Activated CD4-positive, alpha-beta T cell treated with anti-CD3 and anti-CD28 coated beads, Interleukin-2, amount 50 U/mL, for 48 hours (primary cell): ENCODE measurements around the gene FGD6.
"Not testable (repeated sequence)": the region's sequence is repeated elsewhere in the genome, so short reads cannot be mapped to it uniquely, and the experiment has no call there.

Experiments used
- DNase-seq, 2 experiments: peaks; one replicate each; pipeline ENCODE4 v3.0.0-alpha.2; 2020

FGD6 gene

DNA sequence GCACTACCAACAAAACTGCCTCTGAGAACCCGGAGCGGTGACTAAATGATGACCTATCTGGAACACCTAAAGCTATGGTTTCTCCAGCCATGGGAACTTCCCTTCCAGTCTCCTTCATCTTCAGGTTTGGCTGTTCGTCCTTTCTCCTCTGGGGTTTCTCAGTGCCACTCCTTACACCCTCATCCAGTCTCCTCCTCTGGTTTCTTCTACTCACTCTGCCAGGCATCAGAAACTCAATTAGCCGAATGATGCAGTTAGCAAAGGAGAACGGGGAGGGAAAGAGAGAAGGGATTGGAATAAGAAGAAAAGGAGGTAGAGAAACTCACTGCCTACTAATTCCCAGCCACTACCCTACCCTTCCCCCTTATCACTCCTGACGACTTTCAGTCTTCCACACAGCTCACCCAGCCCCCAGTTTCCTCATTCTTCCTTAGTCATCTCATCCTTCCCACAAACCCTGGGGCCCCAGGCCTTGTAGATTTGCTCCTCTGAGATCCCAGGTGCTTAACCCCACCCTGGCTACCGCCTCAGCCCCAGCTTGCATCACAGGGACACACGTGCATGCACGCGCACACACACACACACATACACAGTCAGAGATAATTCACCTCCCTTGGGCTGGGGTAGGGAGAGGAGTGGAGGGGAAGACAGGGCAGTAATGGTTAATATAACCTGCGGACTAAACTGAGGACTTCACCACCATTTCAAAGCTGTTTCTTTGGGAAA is 13.0 kb downstream of the FGD6 start:
- peak in 1 of 2 experiments; percentile 6 for DNase-seq

DNA sequence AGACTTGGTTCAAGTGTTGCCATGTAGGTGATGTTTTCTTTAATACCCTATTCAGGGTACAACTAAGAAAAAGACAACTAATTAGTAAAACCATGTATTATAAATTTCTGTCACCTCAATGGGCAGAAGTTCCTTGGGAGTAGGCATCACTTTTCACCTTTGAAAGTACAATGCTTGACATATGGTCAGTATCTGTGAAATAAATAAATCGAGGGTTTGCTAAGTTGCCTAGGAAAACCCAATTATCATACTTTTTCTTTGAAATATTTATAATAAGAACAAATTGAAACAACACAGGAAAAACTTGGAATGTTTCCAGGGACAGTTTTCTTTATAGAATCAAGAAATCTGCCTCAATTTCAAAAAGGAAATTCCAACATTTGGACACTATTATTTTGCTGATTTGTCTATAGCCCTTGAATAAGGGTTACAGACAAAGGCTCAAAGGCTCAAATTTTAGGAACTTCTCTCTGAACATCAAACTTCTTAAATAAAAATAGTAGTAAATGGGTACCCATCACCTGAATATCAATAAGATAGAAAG is 13.7 kb downstream of the FGD6 start:
- DNase-seq, result no peak

DNA sequence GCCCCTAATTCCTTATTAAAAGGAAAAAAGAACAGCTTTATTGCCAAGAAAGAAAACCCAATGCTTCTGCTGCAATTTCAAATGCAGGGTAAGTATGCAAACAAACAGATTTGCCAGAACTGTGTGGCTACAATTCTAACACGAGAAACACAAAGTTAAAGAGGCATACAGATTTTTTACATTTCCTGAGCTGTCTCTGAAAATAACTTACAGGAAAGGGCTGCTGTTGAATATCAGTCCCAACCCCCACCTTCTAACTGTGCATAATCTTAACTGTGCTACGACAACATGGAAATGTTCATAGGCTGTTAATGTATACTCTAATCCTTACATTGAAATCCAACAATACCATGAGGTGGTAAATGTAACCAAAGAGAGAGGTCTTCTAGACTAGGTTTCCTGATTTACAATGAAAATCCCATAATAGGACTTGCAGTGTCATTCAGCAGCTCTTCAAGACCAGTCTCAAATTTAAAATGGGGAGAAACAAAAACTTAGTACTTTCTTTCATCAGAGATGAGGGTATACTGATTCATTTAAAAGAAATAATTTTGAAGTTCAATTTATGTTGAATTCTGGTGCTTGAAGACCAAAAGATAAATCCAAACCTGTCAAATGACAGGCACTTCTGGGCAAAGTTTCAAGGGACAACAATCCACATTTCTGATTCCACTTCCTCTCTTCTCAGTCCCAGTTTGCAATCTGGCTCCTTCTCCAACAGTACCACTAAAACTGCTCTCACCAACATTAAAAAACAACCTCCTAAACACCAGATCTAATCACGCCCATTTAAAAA is 14.4 kb downstream of the FGD6 start:
- no peak for DNase-seq

DNA sequence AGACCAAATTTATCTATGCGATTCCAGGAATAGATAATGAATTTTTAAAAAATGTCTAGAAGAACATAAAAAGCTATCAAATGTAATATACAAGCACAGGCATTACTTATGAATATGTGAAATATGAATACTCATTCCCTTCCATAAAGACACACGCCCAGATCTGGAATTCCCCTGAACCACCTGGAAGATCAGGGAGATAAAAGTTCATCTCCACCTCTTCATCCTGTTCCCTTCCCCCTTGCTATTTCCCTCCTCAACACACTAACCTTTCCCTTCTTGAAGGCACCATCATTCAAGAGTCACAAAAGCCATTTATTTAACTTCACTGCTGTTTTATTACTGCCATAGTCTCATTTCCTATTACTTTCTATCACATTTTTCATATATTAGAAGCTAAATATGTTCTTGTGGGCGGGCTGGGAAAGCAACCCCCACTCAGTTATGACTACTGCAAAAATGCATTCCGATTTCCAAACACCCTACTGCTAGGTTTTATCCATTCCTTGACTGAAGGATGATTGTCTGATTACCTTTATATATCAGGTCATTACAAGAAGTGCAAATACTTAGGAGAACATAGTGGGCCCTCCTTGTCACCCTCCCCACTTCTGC is 16.1 kb downstream of the FGD6 start:
- DNase-seq, result no peak

GRCh38 chr12:95200128-95200894 is 17.0 kb downstream of the FGD6 start:
- DNase-seq, result no peak

- DNase-seq, result no peak
These were observed 18.4 kb downstream of the FGD6 start for GRCh38 chr12:95198914-95199313.

GRCh38 chr12:95197636-95198035 is 19.6 kb downstream of the FGD6 start:
- DNase-seq, result no peak

GRCh38 chr12:95196875-95197569 is 20.2 kb downstream of the FGD6 start:
- DNase-seq, result not testable (repeated sequence)

DNA sequence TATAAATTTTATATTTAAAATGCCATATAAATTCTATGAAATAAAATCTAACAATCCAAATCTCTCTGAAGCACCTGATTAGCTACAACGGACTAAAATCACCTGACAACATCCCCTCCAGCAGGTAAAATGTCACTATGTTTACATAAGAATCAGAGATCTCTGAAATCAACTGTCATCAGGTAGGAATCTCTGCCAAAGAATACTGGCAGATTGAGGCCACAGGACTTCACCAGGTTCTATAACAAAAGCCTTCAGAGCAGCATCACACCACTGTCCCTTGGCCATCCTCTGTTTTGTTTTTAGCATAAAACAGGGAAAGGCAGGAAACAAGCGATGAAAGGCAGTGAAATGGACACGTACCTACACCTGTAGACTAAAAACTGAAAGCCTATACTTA is 22.1 kb downstream of the FGD6 start:
- no peak for DNase-seq

DNA sequence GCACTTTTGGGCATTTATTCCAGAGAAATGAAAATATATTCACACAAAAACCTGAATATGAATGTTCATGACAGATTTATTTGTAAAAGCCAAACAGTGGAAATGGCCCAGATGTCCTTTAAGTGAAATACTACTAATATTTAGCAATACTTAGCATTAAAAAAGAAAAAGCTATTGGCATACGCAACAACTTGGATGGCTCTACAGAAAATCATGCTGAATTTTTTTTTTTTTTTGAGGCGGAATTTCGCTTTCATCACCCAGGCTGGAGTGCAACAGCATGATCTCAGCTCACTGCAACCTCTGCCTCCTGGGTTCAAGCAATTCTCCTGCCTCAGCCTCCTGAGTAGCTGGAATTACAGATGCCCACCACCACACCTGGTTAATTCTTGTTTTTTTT is 24.1 kb downstream of the FGD6 start:
- DNase-seq, result no peak

GRCh38 chr12:95192271-95192670 is 25.0 kb downstream of the FGD6 start:
- no peak for DNase-seq

DNA sequence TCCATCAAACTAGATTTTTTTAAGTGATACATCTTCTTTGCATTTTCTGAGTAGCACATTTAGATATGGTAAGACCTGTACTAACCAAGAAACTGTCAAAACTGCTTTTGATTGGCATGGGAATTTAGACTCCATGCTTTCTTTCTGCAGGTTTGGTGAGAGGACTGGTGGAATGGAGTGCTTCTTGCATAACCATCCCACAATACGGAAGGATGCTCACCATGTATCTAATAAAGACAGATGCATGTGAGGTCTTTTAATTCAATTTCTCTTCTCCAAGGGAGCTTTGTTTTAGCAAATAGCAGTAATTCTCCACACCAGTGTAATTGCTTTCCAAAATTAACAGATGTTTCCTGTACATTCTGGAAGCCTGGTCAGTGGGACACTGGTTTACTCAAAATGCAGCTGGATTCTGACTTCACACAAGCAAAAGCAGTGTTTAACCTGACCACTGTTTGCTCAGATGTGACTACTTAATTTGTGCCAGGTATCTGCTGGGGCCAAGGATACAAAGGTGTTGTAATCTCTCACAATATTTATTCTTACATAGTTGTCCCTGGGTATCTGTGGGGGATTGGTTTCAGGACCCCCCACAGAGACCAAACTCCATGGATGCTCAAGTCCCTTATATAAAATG is 26.1 kb downstream of the FGD6 start:
- DNase-seq, result no peak

GRCh38 chr12:95187865-95188415 is 29.3 kb downstream of the FGD6 start:
- no peak for DNase-seq

DNA sequence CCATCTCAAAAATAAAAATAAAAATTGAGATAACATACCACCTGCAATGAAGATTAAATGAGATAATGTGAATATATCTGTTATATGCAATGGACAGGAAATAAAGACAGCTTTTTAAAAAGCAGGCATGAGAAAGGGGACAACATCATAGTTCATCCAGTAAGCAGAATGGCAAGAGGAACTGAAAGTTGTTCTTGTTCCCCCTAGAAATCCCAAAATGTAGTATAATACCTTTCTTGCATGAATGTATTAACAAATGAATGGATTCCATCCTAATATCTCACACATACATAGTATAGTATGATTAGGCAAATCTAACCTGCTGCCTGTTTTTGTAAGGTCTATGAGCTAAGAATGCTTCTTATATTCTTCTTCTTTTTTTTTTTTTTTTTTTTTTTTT is 31.4 kb downstream of the FGD6 start:
- DNase-seq, result no peak

GRCh38 chr12:95185072-95185471 is 32.2 kb downstream of the FGD6 start:
- DNase-seq, result no peak

DNA sequence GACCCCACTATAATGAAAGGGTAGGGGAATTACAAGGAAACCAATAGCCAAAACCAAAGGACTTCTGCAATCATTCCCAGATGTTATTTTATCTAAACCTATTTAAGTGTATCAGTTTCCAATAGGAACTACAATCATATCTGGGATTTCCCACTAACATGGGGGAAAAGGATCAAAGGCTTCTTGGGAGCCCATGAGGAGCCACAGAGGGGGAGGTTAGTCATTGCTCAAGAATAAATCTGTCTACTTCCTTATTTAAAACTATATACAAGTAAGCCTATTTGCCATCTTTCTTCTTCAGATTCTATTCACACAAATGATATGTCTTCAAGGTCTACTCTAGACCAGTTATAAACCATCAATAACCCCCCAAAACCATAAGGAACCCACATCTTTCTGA is 33.1 kb downstream of the FGD6 start:
- no peak for DNase-seq

DNA sequence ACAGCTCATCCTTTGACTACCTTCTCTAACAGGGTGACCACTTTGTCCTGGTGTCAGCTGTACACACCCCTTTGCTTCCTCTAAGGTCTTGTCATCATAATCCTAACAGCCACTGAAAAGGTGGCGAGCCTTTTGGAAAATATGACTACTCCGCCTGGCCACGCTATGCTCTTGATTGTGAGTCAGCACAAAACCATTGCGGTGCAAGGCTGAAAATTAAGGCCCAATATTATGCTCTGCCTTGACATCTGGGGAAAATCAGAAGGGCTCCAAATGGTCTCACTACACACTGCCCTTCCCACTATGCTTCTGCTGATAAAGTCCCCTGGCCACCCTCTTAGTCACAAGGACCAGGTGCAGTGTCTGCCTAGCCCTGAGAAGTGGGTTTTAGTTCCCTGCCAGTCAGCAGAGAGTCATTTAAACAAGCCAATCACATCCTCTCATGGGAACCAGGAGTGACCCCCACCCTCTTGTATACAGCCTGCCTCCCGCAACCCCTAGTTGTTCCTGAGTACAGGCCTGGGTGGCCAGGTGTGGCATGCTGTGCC is 34.3 kb downstream of the FGD6 start:
- DNase-seq, result peak in 1 of 2 experiments; percentile 15

DNA sequence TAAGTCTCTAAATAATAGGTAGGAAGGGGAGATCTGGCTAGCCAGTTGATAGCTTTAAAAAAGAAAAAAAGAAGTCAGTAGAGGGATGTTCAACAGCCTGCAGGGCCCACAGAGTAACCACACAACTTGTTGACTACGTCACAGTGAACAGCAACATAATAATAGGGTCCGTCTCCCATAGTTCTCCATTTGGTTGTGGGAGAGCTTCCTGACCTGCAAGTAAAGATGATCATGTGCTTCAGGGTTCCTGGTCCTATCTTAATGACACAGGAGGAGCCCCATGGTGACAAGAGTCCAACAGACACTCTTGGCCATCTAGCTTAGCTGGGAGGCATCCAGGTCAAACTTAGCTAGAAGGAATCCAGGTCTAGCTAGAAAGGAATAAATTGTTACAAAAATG is 36.2 kb downstream of the FGD6 start:
- DNase-seq, result no peak

DNA sequence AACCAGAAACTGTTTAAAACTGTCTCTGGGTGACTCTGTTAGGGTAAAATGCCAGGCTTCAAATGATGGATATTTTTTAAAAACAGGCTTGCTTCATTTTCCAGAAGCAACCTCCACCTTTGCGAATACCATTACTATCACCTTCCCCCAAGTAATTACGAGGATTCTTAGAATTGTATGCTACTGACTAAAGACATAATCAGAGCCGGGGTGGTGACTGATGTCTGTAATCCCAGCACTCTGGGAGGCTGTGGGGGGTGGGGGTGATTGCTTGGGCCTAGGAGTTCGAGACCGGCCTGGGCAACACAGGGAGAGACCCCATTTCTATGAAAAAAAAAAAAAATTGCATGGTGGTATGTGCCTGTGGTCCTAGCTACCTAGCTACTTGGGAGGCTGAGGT is 38.3 kb downstream of the FGD6 start:
- no peak for DNase-seq

GRCh38 chr12:95178136-95178535 is 39.1 kb downstream of the FGD6 start:
- no peak for DNase-seq

DNA sequence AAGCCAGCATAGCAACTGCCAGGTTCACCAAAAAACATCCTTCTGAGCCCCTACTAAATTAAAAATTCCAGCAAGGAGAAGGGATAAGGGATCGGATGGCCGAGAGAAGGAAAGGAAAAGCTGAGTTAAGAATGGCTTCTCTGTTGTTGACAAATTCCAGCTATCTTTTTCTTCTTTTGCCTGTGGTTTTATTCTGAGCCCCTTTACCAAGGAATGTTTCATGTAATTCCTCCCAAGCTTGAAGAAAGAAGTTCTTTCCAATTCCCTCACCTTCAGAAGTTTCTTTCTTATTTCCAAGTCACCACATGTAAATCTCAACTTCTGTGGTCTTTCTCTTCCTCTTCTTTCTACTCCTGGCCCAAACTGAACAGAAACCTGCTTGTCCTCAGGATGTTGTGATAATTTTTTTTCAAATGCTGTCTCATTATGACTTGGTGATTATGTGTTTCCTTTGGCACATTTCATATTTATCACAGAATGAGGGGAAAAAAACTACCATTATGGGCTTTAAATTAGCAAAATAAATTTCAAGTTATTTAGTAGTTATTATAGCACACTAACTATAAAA is 40.0 kb downstream of the FGD6 start:
- DNase-seq, result no peak
